NCI-H2081 (cell line): ENCODE data around the gene FKBP5.

Experiments
- DNase-seq, 2 experiments: peaks; one replicate each; lab custom pipeline; 2025; lab: John Stamatoyannopoulos, UW

Gene FKBP5

GRCh38 chr6:35662999-35663398 lies 25.7 kb downstream of the FKBP5 start:
- DNase-seq, result no peak

GRCh38 chr6:35654883-35655282 lies 33.8 kb downstream of the FKBP5 start:
- DNase-seq, result no peak

- no peak for DNase-seq
Measured at GRCh38 chr6:35651244-35651643, 37.5 kb downstream of the FKBP5 start.

- no peak for DNase-seq
Measured at GRCh38 chr6:35650015-35650414, 38.7 kb downstream of the FKBP5 start.

GRCh38 chr6:35648203-35648602 lies 40.5 kb downstream of the FKBP5 start:
- DNase-seq, result no peak

GRCh38 chr6:35647400-35647799 lies 41.3 kb downstream of the FKBP5 start:
- no peak for DNase-seq

- DNase-seq, result no peak
Measured at GRCh38 chr6:35643162-35643535, 45.6 kb downstream of the FKBP5 start.

- no peak for DNase-seq
Measured at GRCh38 chr6:35642471-35643161, 46.1 kb downstream of the FKBP5 start.

GRCh38 chr6:35640017-35640664 lies 48.6 kb downstream of the FKBP5 start:
- no peak for DNase-seq

GRCh38 chr6:35638679-35639078 lies 50.0 kb downstream of the FKBP5 start:
- DNase-seq, result no peak

- DNase-seq, result no peak
Measured at GRCh38 chr6:35637911-35638310, 50.8 kb downstream of the FKBP5 start.

GRCh38 chr6:35635601-35636597 lies 52.8 kb downstream of the FKBP5 start:
- DNase-seq, result no peak

- no peak for DNase-seq
Measured at GRCh38 chr6:35634316-35634715, 54.4 kb downstream of the FKBP5 start.

GRCh38 chr6:35633579-35634089 lies 55.1 kb downstream of the FKBP5 start:
- no peak for DNase-seq

- DNase-seq, result no peak
Measured at GRCh38 chr6:35629876-35630378, 58.8 kb downstream of the FKBP5 start.

- no peak for DNase-seq
Measured at GRCh38 chr6:35626401-35626800, 62.3 kb downstream of the FKBP5 start.

GRCh38 chr6:35624341-35625070 lies 64.2 kb downstream of the FKBP5 start:
- DNase-seq, result no peak

GRCh38 chr6:35622283-35622682 lies 66.4 kb downstream of the FKBP5 start:
- no peak for DNase-seq

GRCh38 chr6:35620706-35621105 lies 68.0 kb downstream of the FKBP5 start:
- DNase-seq, result no peak

- DNase-seq, result no peak
Measured at GRCh38 chr6:35613762-35614161, 75.0 kb downstream of the FKBP5 start.

- no peak for DNase-seq
Measured at GRCh38 chr6:35611240-35611639, 77.5 kb downstream of the FKBP5 start.

GRCh38 chr6:35610830-35611229 lies 77.9 kb downstream of the FKBP5 start:
- DNase-seq, result no peak
